NCI-H1930 (cell line): ENCODE results near the gene MUC22.

Source experiments
- DNase-seq, 2 experiments: peaks; one replicate each; lab custom pipeline; 2025; lab: John Stamatoyannopoulos, UW

Gene MUC22

DNA sequence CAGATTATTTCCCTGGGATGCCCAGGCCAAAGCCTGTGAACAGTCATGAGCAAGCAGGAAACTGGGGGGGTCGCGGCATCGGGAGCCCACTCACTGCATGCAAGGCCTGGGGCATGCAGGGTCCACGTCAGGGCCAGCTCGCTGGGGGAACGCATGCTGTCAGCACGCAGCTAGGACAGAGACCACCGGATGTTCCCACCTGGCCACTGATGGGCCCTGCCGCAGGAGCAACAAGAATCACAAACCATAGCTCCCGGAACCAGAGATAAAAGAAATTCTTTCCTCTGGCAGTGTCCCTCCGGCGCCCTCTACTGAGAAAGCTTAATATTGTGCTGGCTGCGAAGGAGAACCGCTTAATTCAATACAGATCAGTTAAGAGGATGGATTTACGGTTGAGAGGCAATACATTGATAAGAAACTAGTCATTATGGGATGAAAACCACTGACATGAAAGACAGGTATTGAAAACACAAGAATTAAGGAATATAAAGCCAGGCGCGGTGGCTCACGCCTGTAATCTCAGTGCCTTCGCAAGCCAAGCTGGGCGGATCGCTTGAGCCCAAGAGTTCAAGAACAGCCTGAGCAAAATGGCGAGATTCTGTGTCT, 69.5 kb downstream of the MUC22 start:
- peak; percentile 28 to 56 for DNase-seq

DNA sequence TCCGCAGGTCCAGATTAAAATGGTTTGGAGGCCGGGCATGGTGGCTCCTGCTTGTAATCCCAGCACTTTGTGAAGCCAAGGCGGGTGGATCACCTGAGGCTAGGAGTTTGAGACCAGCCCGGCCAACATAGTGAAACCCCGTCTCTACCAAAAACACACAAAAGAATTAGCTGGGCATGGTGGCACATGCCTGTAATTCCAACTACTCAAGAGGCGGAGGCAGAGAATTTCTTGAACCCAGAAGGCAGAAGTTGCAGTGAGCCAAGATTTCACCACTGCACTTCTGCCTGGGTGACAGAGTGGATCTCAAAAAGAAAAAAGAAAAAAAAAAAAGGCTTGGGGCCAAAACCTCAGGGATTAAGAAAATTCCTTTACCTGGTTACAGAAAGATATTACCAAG, 71.6 kb downstream of the MUC22 start:
- DNase-seq, result no peak

DNA sequence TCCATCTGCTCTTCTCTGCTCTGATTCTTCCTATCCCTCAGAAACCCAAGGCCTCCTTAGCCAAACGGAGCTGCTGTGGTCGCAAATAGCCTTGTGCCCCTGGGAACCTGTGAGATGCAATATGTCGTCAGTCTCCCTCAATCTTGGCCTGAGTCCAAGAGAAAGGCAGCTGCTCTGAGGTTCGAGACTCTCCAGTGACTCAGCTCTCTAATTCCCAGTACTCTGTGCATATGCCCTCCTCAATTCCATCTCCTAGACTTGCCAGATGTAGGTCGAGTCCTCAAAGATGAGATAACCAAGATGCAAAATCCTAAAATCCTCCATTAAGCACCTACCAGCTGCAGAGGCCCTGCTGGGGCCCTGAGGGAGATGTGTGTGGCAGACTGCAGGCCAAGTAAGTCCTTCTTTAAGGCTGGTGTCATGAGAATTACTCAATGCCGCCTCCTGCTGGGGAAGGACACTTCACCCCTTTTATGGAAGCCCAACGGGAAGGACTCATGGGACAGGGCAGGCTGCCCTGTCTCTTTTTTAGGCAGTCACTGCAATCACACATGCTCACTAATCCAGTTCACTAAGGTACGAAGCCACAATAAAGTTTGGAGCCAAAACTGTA, 73.6 kb downstream of the MUC22 start:
- DNase-seq, result no peak
